DOHH2 (cell line): Measurements from ENCODE around the gene SNRK.

Source experiments
- H3F3A ChIP-seq: fragments of 200-600 bp; sonication (generic), shearing (Covaris generic); 2 replicates; pipeline ENCODE4 v1.6.0; 2016; ENCODE audit warnings: antibody characterized with exemption, mild to moderate bottlenecking; ENCODE audit not compliant: control insufficient read depth, insufficient read depth
- H3K27ac ChIP-seq: fragments of 200-600 bp; sonication (generic); 2 replicates; pipeline ENCODE4 v1.5.1; 2014; ENCODE audit warnings: low read depth, mild to moderate bottlenecking, low read length, moderate library complexity
- H3K27me3 ChIP-seq: fragments of 200-600 bp; sonication (generic); 2 replicates; pipeline ENCODE4 v1.6.1; 2014; ENCODE audit warnings: mild to moderate bottlenecking, low read length, mixed read lengths; ENCODE audit not compliant: control insufficient read depth
- H3K36me3 ChIP-seq: fragments of 200-600 bp; sonication (generic); 2 replicates; pipeline ENCODE4 v1.6.1; 2014; ENCODE audit warnings: mild to moderate bottlenecking, low read length, moderate library complexity, mixed read lengths; ENCODE audit not compliant: control insufficient read depth
- H3K4me1 ChIP-seq: fragments of 200-600 bp; sonication (generic); 2 replicates; pipeline ENCODE4 v1.6.1; 2014; ENCODE audit warnings: mild to moderate bottlenecking, low read length, mixed read lengths; ENCODE audit not compliant: control insufficient read depth
- H3K4me2 ChIP-seq: fragments of 200-600 bp; sonication (generic); 2 replicates; pipeline ENCODE4 v1.6.0; 2014; ENCODE audit warnings: mild to moderate bottlenecking, low read length, moderate library complexity
- H3K4me3 ChIP-seq: fragments of 200-600 bp; sonication (generic); 2 replicates; pipeline ENCODE4 v1.5.1; 2014; ENCODE audit warnings: mild to moderate bottlenecking, low read length, mixed read lengths
- H3K79me2 ChIP-seq: fragments of 200-600 bp; sonication (generic); 2 replicates; pipeline ENCODE4 v1.6.1; 2014; ENCODE audit warnings: mild to moderate bottlenecking, low read length, mixed read lengths; ENCODE audit not compliant: control insufficient read depth
- H3K9me2 ChIP-seq: fragments of 200-600 bp; sonication (generic); replicated peaks from 2 replicates; pipeline ENCODE4 v1.6.1; 2014; ENCODE audit warnings: mild to moderate bottlenecking, low read length, mixed read lengths; ENCODE audit not compliant: control insufficient read depth
- H3K9me3 ChIP-seq: fragments of 200-600 bp; sonication (generic); 2 replicates; pipeline ENCODE4 v1.6.1; 2014; ENCODE audit warnings: antibody characterized with exemption, low read length, mixed read lengths; ENCODE audit not compliant: control insufficient read depth, insufficient read depth
- H4K20me1 ChIP-seq: fragments of 200-600 bp; sonication (generic); 2 replicates; pipeline ENCODE4 v1.6.0; 2014; ENCODE audit warnings: low read depth, mild to moderate bottlenecking, antibody characterized with exemption, low read length, moderate library complexity; ENCODE audit not compliant: control insufficient read depth, insufficient read depth
- EZH2phosphoT487 ChIP-seq: fragments of 200-600 bp; sonication (generic); IDR thresholded peaks from 2 replicates; pipeline ENCODE4 v1.6.1; 2017; ENCODE audit warnings: borderline replicate concordance, mild to moderate bottlenecking, antibody characterized with exemption, low read length, moderate library complexity, mixed read lengths
- TF ChIP-seq, protein P1 (sequence below): fragments of 200-600 bp; sonication (generic); IDR thresholded peaks from one replicate; pipeline ENCODE4 v1.5.1; 2014; ENCODE audit warnings: antibody characterized with exemption, mild to moderate bottlenecking, low read depth, low read length; ENCODE audit not compliant: poor library complexity, severe bottlenecking

Gene SNRK

GRCh38 chr3:43268636-43269035, 17.7 kb upstream of the SNRK start:
- Histone ChIP-seq H3F3A (no peaks in the 10 kb centered on the region), H3K4me1 (no peaks in the 10 kb centered on the region), H4K20me1 (no peaks in the 10 kb centered on the region), H3K9me3 (no peaks in the 10 kb centered on the region), H3K4me2 (no peak overlapping the region), H3K36me3 (no peaks in the 10 kb centered on the region), H3K4me3 (no peak overlapping the region), H3K9me2 (no peaks in the 10 kb centered on the region), H3K79me2 (no peaks in the 10 kb centered on the region), H3K27me3 (peaks cover 8% of the 10 kb centered on the region), H3K27ac (no peak overlapping the region)
- TF ChIP-seq, protein P1, sequence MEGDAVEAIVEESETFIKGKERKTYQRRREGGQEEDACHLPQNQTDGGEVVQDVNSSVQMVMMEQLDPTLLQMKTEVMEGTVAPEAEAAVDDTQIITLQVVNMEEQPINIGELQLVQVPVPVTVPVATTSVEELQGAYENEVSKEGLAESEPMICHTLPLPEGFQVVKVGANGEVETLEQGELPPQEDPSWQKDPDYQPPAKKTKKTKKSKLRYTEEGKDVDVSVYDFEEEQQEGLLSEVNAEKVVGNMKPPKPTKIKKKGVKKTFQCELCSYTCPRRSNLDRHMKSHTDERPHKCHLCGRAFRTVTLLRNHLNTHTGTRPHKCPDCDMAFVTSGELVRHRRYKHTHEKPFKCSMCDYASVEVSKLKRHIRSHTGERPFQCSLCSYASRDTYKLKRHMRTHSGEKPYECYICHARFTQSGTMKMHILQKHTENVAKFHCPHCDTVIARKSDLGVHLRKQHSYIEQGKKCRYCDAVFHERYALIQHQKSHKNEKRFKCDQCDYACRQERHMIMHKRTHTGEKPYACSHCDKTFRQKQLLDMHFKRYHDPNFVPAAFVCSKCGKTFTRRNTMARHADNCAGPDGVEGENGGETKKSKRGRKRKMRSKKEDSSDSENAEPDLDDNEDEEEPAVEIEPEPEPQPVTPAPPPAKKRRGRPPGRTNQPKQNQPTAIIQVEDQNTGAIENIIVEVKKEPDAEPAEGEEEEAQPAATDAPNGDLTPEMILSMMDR, result no peak
- no peak for TF ChIP-seq EZH2phosphoT487

GRCh38 chr3:43270078-43270477, 16.3 kb upstream of the SNRK start:
- Histone ChIP-seq H3K9me2 (no peaks in the 10 kb centered on the region), H3K4me2 (no peak overlapping the region), H3K27ac (no peak overlapping the region), H3K79me2 (no peaks in the 10 kb centered on the region), H3K27me3 (peaks cover 8% of the 10 kb centered on the region), H3K4me1 (no peaks in the 10 kb centered on the region), H3K9me3 (no peaks in the 10 kb centered on the region), H3K4me3 (no peak overlapping the region), H3K36me3 (no peaks in the 10 kb centered on the region), H4K20me1 (no peaks in the 10 kb centered on the region), H3F3A (no peaks in the 10 kb centered on the region)
- no peak for TF ChIP-seq EZH2phosphoT487
- TF ChIP-seq, protein P1, result no peak

GRCh38 chr3:43273416-43273815, 12.9 kb upstream of the SNRK start:
- no peaks in the 10 kb centered on the region for H3K36me3 ChIP-seq
- no peak overlapping the region for H3K4me2 ChIP-seq
- no peaks in the 10 kb centered on the region for H3K4me1 ChIP-seq
- H3K9me2 ChIP-seq, result no peaks in the 10 kb centered on the region
- TF ChIP-seq, protein P1, result no peak
- no peak for TF ChIP-seq EZH2phosphoT487
- H4K20me1 ChIP-seq, result no peaks in the 10 kb centered on the region
- peaks cover 8% of the 10 kb centered on the region for H3K27me3 ChIP-seq
- no peaks in the 10 kb centered on the region for H3K9me3 ChIP-seq
- H3F3A ChIP-seq, result no peaks in the 10 kb centered on the region
- H3K4me3 ChIP-seq, result no peak overlapping the region
- no peaks in the 10 kb centered on the region for H3K79me2 ChIP-seq
- no peak overlapping the region for H3K27ac ChIP-seq

DNA sequence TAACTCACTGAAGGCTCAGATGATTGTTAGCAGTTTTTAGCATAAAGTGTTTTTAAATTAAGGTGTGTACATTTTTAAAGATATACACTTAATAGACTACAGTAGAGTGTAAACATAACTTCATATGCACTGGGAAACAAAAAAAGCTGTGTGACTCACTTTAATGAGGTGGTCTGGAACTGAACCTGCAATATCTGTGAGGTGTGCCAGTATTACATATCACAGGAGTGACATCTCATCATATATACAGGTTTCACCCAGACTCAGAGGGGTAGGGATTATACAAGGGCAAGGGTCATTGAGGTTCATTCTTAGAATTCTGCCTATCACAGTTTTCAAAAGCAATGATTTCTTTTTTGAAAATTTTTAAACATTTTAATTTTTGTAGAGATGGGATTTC, 7.3 kb upstream of the SNRK start:
- H3K4me1 ChIP-seq, result no peaks in the 10 kb centered on the region
- TF ChIP-seq, protein P1, result no peak
- no peak for TF ChIP-seq EZH2phosphoT487
- no peaks in the 10 kb centered on the region for H3K9me3 ChIP-seq
- H4K20me1 ChIP-seq, result no peaks in the 10 kb centered on the region
- H3K27me3 ChIP-seq, result peaks cover 6% of the 10 kb centered on the region
- H3K27ac ChIP-seq, result no peak overlapping the region
- no peak overlapping the region for H3K4me2 ChIP-seq
- no peaks in the 10 kb centered on the region for H3K79me2 ChIP-seq
- H3F3A ChIP-seq, result no peaks in the 10 kb centered on the region
- H3K36me3 ChIP-seq, result no peaks in the 10 kb centered on the region
- H3K9me2 ChIP-seq, result no peaks in the 10 kb centered on the region
- H3K4me3 ChIP-seq, result no peak overlapping the region
